ENCODE data around the gene SEPTIN5.

DNA sequence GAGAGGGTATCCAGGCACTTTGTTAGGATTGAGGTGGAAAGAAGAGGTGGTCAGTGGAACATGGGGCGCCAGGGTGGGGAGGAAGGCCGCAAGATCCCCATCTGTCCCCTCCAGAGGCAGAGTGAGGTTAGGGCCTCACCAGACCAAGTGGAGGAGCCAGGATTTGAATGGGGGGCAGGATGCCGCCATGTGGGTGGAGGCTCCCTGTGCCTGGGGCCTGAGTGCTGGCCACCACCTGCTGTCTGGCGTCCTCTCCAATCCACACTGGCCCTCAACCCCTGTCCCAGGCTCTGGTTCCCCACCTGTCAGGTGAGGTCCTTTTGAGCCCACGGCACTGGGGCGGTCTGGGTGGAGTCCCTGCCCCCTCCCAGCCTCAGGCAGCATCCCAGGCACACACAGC lies 28.8 kb downstream of the SEPTIN5 start:
- TF ChIP-seq, protein P1, sequence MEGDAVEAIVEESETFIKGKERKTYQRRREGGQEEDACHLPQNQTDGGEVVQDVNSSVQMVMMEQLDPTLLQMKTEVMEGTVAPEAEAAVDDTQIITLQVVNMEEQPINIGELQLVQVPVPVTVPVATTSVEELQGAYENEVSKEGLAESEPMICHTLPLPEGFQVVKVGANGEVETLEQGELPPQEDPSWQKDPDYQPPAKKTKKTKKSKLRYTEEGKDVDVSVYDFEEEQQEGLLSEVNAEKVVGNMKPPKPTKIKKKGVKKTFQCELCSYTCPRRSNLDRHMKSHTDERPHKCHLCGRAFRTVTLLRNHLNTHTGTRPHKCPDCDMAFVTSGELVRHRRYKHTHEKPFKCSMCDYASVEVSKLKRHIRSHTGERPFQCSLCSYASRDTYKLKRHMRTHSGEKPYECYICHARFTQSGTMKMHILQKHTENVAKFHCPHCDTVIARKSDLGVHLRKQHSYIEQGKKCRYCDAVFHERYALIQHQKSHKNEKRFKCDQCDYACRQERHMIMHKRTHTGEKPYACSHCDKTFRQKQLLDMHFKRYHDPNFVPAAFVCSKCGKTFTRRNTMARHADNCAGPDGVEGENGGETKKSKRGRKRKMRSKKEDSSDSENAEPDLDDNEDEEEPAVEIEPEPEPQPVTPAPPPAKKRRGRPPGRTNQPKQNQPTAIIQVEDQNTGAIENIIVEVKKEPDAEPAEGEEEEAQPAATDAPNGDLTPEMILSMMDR (conservative IDR thresholded peaks at IDR 0.05; ENCODE audit: low read depth, low read length) = no peak
- no peak for TF ChIP-seq EZH2 (IDR thresholded peaks at IDR 0.05; ENCODE audit: borderline replicate concordance, low read depth, low read length, poor library complexity, severe bottlenecking)

Measured in A673 (cell line).